ENCODE results near the gene CCDC138. TPM values are rescaled to one million over a fixed set of nuclear protein-coding genes. Genes with fewer than 3 reads are reported as not detected.

CCDC138 gene
- total RNA-seq, 2 donors from 2014 or later, result 2.9 to 8.0 TPM

DNA sequence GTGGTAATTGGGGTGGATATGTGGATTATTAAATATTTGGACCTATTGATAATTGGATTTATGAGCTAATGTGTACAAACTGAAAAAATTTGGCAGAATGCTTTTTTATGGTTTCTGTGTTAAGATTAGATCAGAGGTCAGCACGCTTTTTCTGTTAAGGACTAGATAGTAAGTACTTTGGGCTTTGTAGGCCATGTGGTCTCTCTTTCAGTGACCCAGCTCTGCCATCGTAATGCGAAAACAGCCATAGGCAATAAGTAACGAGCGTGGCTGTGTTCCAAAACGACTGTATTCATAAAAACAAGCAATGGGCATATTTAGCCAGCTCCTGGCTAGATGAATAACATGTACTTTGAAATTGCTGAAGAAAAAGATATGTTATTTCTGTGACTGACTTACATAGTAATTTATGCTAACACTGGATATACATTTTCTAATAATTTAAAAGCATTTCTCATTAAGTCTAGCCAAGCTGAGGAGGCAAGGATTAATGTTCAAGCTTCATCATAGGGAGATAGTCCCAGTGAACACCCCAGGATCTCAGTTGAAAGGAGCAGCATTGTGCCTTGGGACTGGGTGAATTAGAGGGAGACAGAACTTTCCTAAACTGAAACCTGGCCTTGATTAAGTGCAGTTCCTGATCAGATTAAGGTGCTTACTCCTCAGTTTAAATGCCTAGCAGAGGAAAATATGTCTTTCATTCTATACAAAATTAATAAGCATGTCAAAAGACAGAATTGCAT, 20.0 kb downstream of the CCDC138 start:
- Histone ChIP-seq H3K9ac (ENCODE audit: low read depth in 2 of 2, low read length in 2 of 2) (no peak overlapping the region), H3K9me3 (no peaks in the 10 kb centered on the region), H3K4me3 (no peak overlapping the region), H3K36me3 (no peaks in the 10 kb centered on the region), H3K27ac (no peak overlapping the region), H3K27me3 (no peaks in the 10 kb centered on the region), H3K4me1 (no peaks in the 10 kb centered on the region)
- intact Hi-C loops (cut with DNase I), result no loop called here
- TF ChIP-seq, protein P1, sequence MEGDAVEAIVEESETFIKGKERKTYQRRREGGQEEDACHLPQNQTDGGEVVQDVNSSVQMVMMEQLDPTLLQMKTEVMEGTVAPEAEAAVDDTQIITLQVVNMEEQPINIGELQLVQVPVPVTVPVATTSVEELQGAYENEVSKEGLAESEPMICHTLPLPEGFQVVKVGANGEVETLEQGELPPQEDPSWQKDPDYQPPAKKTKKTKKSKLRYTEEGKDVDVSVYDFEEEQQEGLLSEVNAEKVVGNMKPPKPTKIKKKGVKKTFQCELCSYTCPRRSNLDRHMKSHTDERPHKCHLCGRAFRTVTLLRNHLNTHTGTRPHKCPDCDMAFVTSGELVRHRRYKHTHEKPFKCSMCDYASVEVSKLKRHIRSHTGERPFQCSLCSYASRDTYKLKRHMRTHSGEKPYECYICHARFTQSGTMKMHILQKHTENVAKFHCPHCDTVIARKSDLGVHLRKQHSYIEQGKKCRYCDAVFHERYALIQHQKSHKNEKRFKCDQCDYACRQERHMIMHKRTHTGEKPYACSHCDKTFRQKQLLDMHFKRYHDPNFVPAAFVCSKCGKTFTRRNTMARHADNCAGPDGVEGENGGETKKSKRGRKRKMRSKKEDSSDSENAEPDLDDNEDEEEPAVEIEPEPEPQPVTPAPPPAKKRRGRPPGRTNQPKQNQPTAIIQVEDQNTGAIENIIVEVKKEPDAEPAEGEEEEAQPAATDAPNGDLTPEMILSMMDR (IDR thresholded peaks at IDR 0.05), result no peak
- no peak for DNase-seq

DNA sequence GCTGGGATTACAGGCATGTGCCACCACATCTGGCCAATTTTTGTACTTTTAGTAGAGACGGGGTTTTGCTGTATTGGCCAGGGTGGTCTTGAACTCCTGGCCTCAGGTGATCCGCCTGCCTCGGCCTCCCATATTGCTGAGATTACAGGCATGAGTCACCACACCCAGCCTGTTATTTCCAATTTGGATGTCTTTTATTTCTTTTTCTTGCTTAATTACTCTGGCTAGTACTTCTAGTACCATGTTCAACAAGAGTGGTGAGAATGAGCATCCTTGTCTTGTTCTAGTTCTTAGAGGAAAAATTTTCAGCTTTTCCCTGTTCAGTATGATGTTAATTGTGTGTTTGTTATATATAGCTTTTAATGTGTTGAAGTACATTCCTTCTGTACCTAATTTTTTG, 23.4 kb downstream of the CCDC138 start:
- no peaks in the 10 kb centered on the region for H3K9me3 ChIP-seq
- TF ChIP-seq, protein P1 (IDR thresholded peaks at IDR 0.05), result no peak
- no peaks in the 10 kb centered on the region for H3K36me3 ChIP-seq
- H3K27me3 ChIP-seq, result no peaks in the 10 kb centered on the region
- DNase-seq, result no peak
- H3K4me3 ChIP-seq, result no peak overlapping the region
- H3K9ac ChIP-seq (ENCODE audit: low read depth in 2 of 2, low read length in 2 of 2), result no peak overlapping the region
- H3K4me1 ChIP-seq, result no peaks in the 10 kb centered on the region
- intact Hi-C loops (cut with DNase I), result no loop called here
- no peak overlapping the region for H3K27ac ChIP-seq

DNA sequence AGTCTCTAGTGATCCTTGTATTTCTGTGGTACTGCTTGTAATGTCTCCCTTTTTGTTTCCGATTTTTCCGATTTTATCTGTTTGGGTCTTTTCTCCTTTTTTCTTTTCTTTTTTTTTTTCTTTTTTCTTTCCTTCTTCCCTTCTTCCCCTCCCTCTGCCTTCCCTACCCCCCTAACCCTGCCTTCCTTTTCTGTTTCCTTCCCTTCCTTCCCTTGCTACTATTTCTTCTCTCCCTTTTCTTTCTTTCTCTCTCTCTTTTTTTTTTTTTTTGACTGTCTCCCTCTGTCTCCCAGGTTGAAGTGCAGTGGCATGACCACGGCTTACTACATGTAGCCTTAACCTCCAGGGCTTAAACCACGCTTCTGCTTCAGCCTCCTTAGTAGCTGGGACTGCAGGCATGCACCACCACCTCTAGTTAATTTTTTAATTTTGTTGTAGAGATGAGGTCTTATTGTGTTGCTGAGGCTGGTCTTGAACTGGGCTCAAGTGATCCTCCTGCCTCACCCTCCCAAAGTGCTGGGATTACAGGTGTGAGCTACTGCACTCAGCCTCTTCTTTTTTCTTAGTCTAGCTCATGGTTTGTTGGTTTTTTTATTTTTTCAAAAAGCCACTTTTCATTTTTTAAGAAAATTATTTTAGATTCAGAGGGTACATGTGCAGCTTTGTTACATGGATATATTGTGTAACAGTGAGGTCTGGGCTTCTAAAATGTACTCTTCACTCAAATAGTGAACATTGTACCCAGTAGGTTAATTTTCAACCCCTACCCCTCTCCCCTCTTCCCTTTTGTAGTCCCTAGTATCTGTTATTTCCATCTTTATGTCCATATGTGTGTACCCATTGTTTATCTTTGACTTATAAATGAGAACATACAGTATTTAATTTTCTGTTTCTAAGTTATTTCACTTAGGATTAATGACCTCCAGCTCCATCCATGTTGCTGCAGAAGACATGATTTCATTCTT, 24.7 kb downstream of the CCDC138 start:
- TF ChIP-seq, protein P1 (IDR thresholded peaks at IDR 0.05), result no peak
- Histone ChIP-seq H3K4me1 (no peaks in the 10 kb centered on the region), H3K27me3 (no peaks in the 10 kb centered on the region), H3K9me3 (no peaks in the 10 kb centered on the region), H3K4me3 (no peak overlapping the region), H3K9ac (ENCODE audit: low read depth in 2 of 2, low read length in 2 of 2) (no peak overlapping the region), H3K36me3 (no peaks in the 10 kb centered on the region), H3K27ac (no peak overlapping the region)
- no peak for DNase-seq
- intact Hi-C loops (cut with DNase I), result no loop called here

DNA sequence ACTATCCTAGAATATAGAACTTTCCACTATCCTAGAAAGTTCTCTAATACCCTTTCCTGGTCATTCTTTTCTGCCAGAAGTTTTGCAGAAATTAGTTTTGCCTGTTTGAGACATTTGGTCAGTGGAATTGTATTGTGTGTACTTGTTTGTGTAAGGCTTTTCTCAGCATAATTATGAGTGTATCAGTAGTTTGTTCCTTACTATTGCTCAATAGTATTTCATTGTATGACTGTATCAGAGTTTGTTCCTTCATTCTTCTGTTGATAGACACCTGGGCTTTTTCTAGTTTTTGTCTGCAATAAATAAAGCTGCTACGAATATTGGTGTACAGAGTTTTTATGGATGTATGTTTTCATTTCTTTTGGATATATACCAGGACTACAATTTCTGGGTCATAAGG, 27.2 kb downstream of the CCDC138 start:
- no peaks in the 10 kb centered on the region for H3K36me3 ChIP-seq
- intact Hi-C loops (cut with DNase I), result no loop called here

DNA sequence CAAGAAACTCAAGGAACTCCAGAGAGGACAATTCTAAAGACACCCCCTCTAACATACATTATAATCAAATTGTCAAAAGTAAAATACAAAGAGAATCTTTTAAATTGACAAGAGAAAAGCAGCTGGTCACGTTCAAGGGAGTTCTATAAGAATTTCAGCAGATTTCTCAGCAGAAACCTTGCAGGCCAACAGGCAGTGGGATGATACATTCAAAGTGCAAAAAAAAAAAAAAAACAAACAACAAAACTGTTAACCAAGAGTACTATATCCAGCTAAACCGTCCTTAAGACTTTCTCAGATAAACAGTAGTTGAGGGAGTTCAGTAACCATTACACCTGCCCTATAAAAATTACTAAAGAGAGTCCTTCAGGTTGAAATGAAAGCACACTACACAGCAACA, 33.9 kb downstream of the CCDC138 start:
- Histone ChIP-seq H3K9me3 (no peaks in the 10 kb centered on the region), H3K4me1 (no peaks in the 10 kb centered on the region), H3K27me3 (no peaks in the 10 kb centered on the region), H3K4me3 (no peak overlapping the region), H3K27ac (no peak overlapping the region), H3K9ac (ENCODE audit: low read depth in 2 of 2, low read length in 2 of 2) (no peak overlapping the region), H3K36me3 (no peaks in the 10 kb centered on the region)
- intact Hi-C loops (cut with DNase I), result no loop called here
- no peak for DNase-seq
- TF ChIP-seq, protein P1 (IDR thresholded peaks at IDR 0.05), result no peak

More for the DNA sequence above, 27.2 kb downstream of the CCDC138 start:
- Histone ChIP-seq H3K4me3 (no peak overlapping the region), H3K27me3 (no peaks in the 10 kb centered on the region), H3K9me3 (no peaks in the 10 kb centered on the region), H3K9ac (ENCODE audit: low read depth in 2 of 2, low read length in 2 of 2) (no peak overlapping the region), H3K27ac (no peak overlapping the region), H3K4me1 (no peaks in the 10 kb centered on the region)
- TF ChIP-seq, protein P1 (IDR thresholded peaks at IDR 0.05), result no peak
- DNase-seq, result no peak
